Loucy (cell line): ENCODE measurements around the gene NKPD1.

Source experiments
- EZH2phosphoT487 ChIP-seq: fragments of 200-600 bp; IDR thresholded peaks from 2 replicates; pipeline ENCODE4 v1.6.1; 2018; ENCODE audit warnings: antibody characterized with exemption, mild to moderate bottlenecking, moderate library complexity, borderline replicate concordance
- TF ChIP-seq, protein P1 (sequence below): fragments of 200-600 bp; sonication (generic); conservative IDR thresholded peaks from 2 replicates; pipeline ENCODE4 v1.5.1; 2014; ENCODE audit warnings: mild to moderate bottlenecking, antibody characterized with exemption, low read length

GRCh38 chr19:45202637-45203036 is 41.9 kb upstream of the NKPD1 start:
- TF ChIP-seq, protein P1, sequence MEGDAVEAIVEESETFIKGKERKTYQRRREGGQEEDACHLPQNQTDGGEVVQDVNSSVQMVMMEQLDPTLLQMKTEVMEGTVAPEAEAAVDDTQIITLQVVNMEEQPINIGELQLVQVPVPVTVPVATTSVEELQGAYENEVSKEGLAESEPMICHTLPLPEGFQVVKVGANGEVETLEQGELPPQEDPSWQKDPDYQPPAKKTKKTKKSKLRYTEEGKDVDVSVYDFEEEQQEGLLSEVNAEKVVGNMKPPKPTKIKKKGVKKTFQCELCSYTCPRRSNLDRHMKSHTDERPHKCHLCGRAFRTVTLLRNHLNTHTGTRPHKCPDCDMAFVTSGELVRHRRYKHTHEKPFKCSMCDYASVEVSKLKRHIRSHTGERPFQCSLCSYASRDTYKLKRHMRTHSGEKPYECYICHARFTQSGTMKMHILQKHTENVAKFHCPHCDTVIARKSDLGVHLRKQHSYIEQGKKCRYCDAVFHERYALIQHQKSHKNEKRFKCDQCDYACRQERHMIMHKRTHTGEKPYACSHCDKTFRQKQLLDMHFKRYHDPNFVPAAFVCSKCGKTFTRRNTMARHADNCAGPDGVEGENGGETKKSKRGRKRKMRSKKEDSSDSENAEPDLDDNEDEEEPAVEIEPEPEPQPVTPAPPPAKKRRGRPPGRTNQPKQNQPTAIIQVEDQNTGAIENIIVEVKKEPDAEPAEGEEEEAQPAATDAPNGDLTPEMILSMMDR, result no peak
- TF ChIP-seq EZH2phosphoT487, result no peak
